OCI-LY1 (cell line): Measurements from ENCODE around the gene GALNT14.

Source experiments
- CTCF ChIP-seq: fragments of 200-600 bp; sonication (generic), shearing (Covaris generic); IDR thresholded peaks from 2 replicates; pipeline ENCODE4 v1.5.1; 2017; ENCODE audit warnings: mild to moderate bottlenecking, antibody characterized with exemption, low read length, moderate library complexity, mixed read lengths
- EZH2 ChIP-seq: fragments of 200-600 bp; sonication (generic), shearing (Covaris generic); IDR thresholded peaks from 2 replicates; pipeline ENCODE4 v1.8.0; 2017; ENCODE audit warnings: borderline replicate concordance, mixed run types, mild to moderate bottlenecking, antibody characterized with exemption, low read length, moderate library complexity, mixed read lengths

- TF ChIP-seq CTCF: no peak
- no peak for TF ChIP-seq EZH2
These were observed 36.5 kb downstream of the GALNT14 start for GRCh38 chr2:31101701-31102100.
